ENCODE measurements around the gene SOX15. TPM values are rescaled to one million over a fixed set of nuclear protein-coding genes. Genes with fewer than 3 reads are reported as not detected.

SOX15 gene
- total and polyA plus RNA-seq, 10 of the 15 experiments (the other 5 are each of a cell fraction or from before 2014, with no cell fraction given): 0.06 to 0.53 (median 0.16) TPM; not detected in 2

DNA sequence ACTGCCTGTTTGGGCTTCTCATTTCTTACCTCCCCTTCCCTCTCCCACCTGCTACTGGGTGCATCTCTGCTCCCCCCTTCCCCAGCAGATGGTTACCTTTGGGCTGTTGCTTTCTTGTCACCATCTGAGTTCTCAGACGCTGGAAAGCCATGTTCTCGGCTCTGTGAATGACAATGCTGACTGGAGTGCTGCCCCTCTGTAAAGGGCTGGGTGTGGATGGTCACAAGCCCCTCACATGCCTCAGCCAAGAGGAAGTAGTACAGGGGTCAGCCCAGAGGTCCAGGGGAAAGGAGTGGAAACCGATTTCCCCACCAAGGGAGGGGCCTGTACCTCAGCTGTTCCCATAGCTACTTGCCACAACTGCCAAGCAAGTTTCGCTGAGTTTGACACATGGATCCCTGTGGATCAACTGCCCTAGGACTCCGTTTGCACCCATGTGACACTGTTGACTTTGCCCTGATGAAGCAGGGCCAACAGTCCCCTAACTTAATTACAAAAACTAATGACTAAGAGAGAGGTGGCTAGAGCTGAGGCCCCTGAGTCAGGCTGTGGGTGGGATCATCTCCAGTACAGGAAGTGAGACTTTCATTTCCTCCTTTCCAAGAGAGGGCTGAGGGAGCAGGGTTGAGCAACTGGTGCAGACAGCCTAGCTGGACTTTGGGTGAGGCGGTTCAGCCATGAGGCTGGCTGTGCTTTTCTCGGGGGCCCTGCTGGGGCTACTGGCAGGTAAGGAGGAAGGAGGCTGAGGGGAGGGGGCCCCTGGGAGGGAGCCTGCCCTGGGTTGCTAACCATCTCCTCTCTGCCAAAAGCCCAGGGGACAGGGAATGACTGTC lies 10.7 kb downstream of the SOX15 start, which contains the start of gene CD68 (continued):
- TF ChIP-seq, protein P1, sequence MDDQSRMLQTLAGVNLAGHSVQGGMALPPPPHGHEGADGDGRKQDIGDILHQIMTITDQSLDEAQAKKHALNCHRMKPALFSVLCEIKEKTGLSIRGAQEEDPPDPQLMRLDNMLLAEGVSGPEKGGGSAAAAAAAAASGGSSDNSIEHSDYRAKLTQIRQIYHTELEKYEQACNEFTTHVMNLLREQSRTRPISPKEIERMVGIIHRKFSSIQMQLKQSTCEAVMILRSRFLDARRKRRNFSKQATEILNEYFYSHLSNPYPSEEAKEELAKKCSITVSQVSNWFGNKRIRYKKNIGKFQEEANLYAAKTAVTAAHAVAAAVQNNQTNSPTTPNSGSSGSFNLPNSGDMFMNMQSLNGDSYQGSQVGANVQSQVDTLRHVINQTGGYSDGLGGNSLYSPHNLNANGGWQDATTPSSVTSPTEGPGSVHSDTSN (IDR thresholded peaks at IDR 0.05; ENCODE audit: insufficient replicate concordance, low read depth, low read length): peak; percentile 71
- TF ChIP-seq GATAD2B (conservative IDR thresholded peaks at IDR 0.05; ENCODE audit: low read depth) (peak; percentile 49; the same call in 1 of the 2 replicates), ZNF24 (IDR thresholded peaks at IDR 0.05) (no peak), EGR1 (IDR thresholded peaks at IDR 0.05; ENCODE audit: borderline replicate concordance in 1 of 2, low read depth in 2 of 2, low read length in 2 of 2) (peak in 1 of 2 experiments; percentile 62; a peak in 2 of 3 replicates), IRF4 (IDR thresholded peaks at IDR 0.05; ENCODE audit: low read depth, low read length) (peak; percentile 92), FOXM1 (IDR thresholded peaks at IDR 0.05; ENCODE audit: low read depth, low read length) (peak; percentile 76), BMI1 (IDR thresholded peaks at IDR 0.05; ENCODE audit: borderline replicate concordance) (peak; percentile 65), YBX1 (IDR thresholded peaks at IDR 0.05) (no peak), SMARCA5 (IDR thresholded peaks at IDR 0.05) (no peak), ATF3 (IDR thresholded peaks at IDR 0.05; ENCODE audit: borderline replicate concordance, extremely low read depth, low read depth, low read length) (no peak), RFX5 (IDR thresholded peaks at IDR 0.05; ENCODE audit: low read depth, low read length) (no peak), ZBTB40 (IDR thresholded peaks at IDR 0.05; ENCODE audit: borderline replicate concordance) (no peak), GABPA (IDR thresholded peaks at IDR 0.05; ENCODE audit: low read depth) (no peak; the same call in 1 of the 2 replicates), ASH2L (IDR thresholded peaks at IDR 0.05; ENCODE audit: borderline replicate concordance, low read depth) (no peak), ETV6 (conservative IDR thresholded peaks at IDR 0.05 in 1 of 2, IDR thresholded peaks at IDR 0.05 in 1 of 2; ENCODE audit: borderline replicate concordance in 1 of 2, low read depth in 1 of 2) (peak in 1 of 2 experiments; percentile 98; a peak in 2 of 4 replicates)
- TF ChIP-seq, protein P2, sequence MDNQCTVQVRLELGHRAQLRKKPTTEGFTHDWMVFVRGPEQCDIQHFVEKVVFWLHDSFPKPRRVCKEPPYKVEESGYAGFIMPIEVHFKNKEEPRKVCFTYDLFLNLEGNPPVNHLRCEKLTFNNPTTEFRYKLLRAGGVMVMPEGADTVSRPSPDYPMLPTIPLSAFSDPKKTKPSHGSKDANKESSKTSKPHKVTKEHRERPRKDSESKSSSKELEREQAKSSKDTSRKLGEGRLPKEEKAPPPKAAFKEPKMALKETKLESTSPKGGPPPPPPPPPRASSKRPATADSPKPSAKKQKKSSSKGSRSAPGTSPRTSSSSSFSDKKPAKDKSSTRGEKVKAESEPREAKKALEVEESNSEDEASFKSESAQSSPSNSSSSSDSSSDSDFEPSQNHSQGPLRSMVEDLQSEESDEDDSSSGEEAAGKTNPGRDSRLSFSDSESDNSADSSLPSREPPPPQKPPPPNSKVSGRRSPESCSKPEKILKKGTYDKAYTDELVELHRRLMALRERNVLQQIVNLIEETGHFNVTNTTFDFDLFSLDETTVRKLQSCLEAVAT (IDR thresholded peaks at IDR 0.05): no peak; the same call in 1 of the 2 replicates
- TF ChIP-seq, protein P3, sequence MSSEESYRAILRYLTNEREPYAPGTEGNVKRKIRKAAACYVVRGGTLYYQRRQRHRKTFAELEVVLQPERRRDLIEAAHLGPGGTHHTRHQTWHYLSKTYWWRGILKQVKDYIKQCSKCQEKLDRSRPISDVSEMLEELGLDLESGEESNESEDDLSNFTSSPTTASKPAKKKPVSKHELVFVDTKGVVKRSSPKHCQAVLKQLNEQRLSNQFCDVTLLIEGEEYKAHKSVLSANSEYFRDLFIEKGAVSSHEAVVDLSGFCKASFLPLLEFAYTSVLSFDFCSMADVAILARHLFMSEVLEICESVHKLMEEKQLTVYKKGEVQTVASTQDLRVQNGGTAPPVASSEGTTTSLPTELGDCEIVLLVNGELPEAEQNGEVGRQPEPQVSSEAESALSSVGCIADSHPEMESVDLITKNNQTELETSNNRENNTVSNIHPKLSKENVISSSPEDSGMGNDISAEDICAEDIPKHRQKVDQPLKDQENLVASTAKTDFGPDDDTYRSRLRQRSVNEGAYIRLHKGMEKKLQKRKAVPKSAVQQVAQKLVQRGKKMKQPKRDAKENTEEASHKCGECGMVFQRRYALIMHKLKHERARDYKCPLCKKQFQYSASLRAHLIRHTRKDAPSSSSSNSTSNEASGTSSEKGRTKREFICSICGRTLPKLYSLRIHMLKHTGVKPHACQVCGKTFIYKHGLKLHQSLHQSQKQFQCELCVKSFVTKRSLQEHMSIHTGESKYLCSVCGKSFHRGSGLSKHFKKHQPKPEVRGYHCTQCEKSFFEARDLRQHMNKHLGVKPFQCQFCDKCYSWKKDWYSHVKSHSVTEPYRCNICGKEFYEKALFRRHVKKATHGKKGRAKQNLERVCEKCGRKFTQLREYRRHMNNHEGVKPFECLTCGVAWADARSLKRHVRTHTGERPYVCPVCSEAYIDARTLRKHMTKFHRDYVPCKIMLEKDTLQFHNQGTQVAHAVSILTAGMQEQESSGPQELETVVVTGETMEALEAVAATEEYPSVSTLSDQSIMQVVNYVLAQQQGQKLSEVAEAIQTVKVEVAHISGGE (CRISPR knock-in tag; IDR thresholded peaks at IDR 0.05): no peak
